ENCODE measurements around the gene CNTD1.

CNTD1 gene

GRCh38 chr17:42853004-42853403 lies 54.3 kb downstream of the CNTD1 start:
- no peaks in the 10 kb centered on the region for H3K36me3 ChIP-seq (ENCODE audit: insufficient read depth, low read length)
- H2AFZ ChIP-seq (ENCODE audit: low read depth, low read length) = no peak overlapping the region
- ATAC-seq (ENCODE audit: insufficient read depth, low read depth) (no peak), DNase-seq (no peak)
- TF ChIP-seq CTCF (IDR thresholded peaks at IDR 0.05; ENCODE audit: borderline replicate concordance, extremely low read depth, low read length, poor library complexity, severe bottlenecking) (no peak), EZH2 (IDR thresholded peaks at IDR 0.05; ENCODE audit: borderline replicate concordance, low read depth, low read length, severe bottlenecking) (no peak)
- H3K9me3 ChIP-seq (ENCODE audit: insufficient read depth, low read length, severe bottlenecking) = no peaks in the 10 kb centered on the region
- no peak overlapping the region for H3K27ac ChIP-seq (ENCODE audit: low read length)
- H3K4me2 ChIP-seq (ENCODE audit: insufficient read depth, low read length) = no peak overlapping the region
- no peaks in the 10 kb centered on the region for H3K4me1 ChIP-seq (ENCODE audit: insufficient read depth, low read length)
- H3K9ac ChIP-seq (ENCODE audit: low read depth, low read length) = no peak overlapping the region
- peaks cover 8% of the 10 kb centered on the region for H3K27me3 ChIP-seq (ENCODE audit: insufficient read depth, low read length, poor library complexity)
- H3K79me2 ChIP-seq (ENCODE audit: insufficient read depth, low read length) = no peaks in the 10 kb centered on the region
- H4K20me1 ChIP-seq (ENCODE audit: insufficient read depth, low read length) = no peaks in the 10 kb centered on the region; the same call in 1 of the 2 replicates
- no peak overlapping the region for H3K4me3 ChIP-seq (ENCODE audit: low read depth in 1 of 2, low read length in 2 of 2)

- H4K20me1 ChIP-seq (ENCODE audit: insufficient read depth, low read length) = no peaks in the 10 kb centered on the region; the same call in 1 of the 2 replicates
- H3K27me3 ChIP-seq (ENCODE audit: insufficient read depth, low read length, poor library complexity) = peaks cover 8% of the 10 kb centered on the region
- DNase-seq (no peak), ATAC-seq (ENCODE audit: insufficient read depth, low read depth) (no peak)
- no peaks in the 10 kb centered on the region for H3K36me3 ChIP-seq (ENCODE audit: insufficient read depth, low read length)
- H3K9ac ChIP-seq (ENCODE audit: low read depth, low read length) = no peak overlapping the region
- H3K4me3 ChIP-seq (ENCODE audit: low read depth in 1 of 2, low read length in 2 of 2) = no peak overlapping the region
- no peak overlapping the region for H3K27ac ChIP-seq (ENCODE audit: low read length)
- no peak overlapping the region for H2AFZ ChIP-seq (ENCODE audit: low read depth, low read length)
- no peak overlapping the region for H3K4me2 ChIP-seq (ENCODE audit: insufficient read depth, low read length)
- H3K9me3 ChIP-seq (ENCODE audit: insufficient read depth, low read length, severe bottlenecking) = no peaks in the 10 kb centered on the region
- H3K4me1 ChIP-seq (ENCODE audit: insufficient read depth, low read length) = no peaks in the 10 kb centered on the region
- H3K79me2 ChIP-seq (ENCODE audit: insufficient read depth, low read length) = no peaks in the 10 kb centered on the region
- TF ChIP-seq CTCF (IDR thresholded peaks at IDR 0.05; ENCODE audit: borderline replicate concordance, extremely low read depth, low read length, poor library complexity, severe bottlenecking) (no peak), EZH2 (IDR thresholded peaks at IDR 0.05; ENCODE audit: borderline replicate concordance, low read depth, low read length, severe bottlenecking) (no peak)
Observed at GRCh38 chr17:42853597-42853967, 54.9 kb downstream of the CNTD1 start.

GRCh38 chr17:42853968-42854790 lies 55.5 kb downstream of the CNTD1 start:
- TF ChIP-seq CTCF (IDR thresholded peaks at IDR 0.05; ENCODE audit: borderline replicate concordance, extremely low read depth, low read length, poor library complexity, severe bottlenecking) (no peak), EZH2 (IDR thresholded peaks at IDR 0.05; ENCODE audit: borderline replicate concordance, low read depth, low read length, severe bottlenecking) (no peak)
- H3K79me2 ChIP-seq (ENCODE audit: insufficient read depth, low read length) = no peaks in the 10 kb centered on the region
- no peak for ATAC-seq (ENCODE audit: insufficient read depth, low read depth)
- peaks cover 8% of the 10 kb centered on the region for H3K27me3 ChIP-seq (ENCODE audit: insufficient read depth, low read length, poor library complexity)
- no peak overlapping the region for H3K9ac ChIP-seq (ENCODE audit: low read depth, low read length)
- H4K20me1 ChIP-seq (ENCODE audit: insufficient read depth, low read length) = no peaks in the 10 kb centered on the region; the same call in 1 of the 2 replicates
- H3K4me2 ChIP-seq (ENCODE audit: insufficient read depth, low read length) = no peak overlapping the region
- H3K27ac ChIP-seq (ENCODE audit: low read length) = no peak overlapping the region
- H3K4me3 ChIP-seq (ENCODE audit: low read depth in 1 of 2, low read length in 2 of 2) = no peak overlapping the region
- H3K9me3 ChIP-seq (ENCODE audit: insufficient read depth, low read length, severe bottlenecking) = no peaks in the 10 kb centered on the region
- H3K36me3 ChIP-seq (ENCODE audit: insufficient read depth, low read length) = no peaks in the 10 kb centered on the region
- no peak overlapping the region for H2AFZ ChIP-seq (ENCODE audit: low read depth, low read length)
- H3K4me1 ChIP-seq (ENCODE audit: insufficient read depth, low read length) = no peaks in the 10 kb centered on the region
- no peak for DNase-seq
